Measurements from ENCODE around the gene WNT5B.

WNT5B gene

DNA sequence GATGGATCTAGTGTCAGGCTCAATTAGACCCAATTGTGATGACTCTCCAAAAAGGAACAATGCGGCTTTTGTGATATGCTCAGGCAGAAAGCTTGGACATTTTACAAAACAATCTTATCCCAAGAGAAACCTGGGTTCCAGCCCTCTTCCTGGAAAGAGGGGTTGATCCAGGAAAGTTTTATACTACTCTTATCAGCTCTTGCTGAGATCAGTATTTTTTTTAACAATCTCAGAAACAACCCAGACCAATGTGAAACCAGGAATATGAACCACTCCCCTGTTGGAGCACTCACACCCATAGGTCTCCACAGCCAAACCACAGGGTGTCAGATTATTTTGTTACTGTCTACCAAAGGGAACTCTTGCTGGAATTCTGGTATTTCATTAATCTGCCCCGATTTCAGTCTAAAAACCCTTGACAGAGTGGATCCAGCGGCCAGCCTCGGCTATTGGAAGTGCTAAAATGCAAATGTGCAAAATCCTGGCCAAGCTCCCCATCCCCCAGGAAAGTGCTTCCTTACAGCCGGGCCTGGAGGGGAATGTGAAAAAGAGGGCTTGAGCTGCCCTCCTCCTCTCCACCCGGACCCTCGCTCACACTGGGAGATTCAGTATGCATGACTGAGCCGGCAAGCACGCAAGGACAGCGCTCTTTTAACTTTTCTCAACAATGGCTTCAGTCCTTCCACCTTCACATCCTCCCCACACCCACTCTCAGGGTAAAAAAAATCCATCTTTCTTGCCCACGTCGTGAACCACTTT is 38.6 kb upstream of the WNT5B start:
- ATAC-seq = no peak
- TF ChIP-seq GLIS3 (CRISPR knock-in tag; IDR thresholded peaks at IDR 0.05) (no peak), ZNF70 (CRISPR knock-in tag; IDR thresholded peaks at IDR 0.05) (no peak), ARNTL (CRISPR knock-in tag; IDR thresholded peaks at IDR 0.05; ENCODE audit: borderline replicate concordance, low read depth) (no peak), BACH2 (CRISPR knock-in tag; IDR thresholded peaks at IDR 0.05; ENCODE audit: borderline replicate concordance) (no peak), ZFP3 (CRISPR knock-in tag; IDR thresholded peaks at IDR 0.05) (no peak), ZNF565 (CRISPR knock-in tag; conservative IDR thresholded peaks at IDR 0.05; ENCODE audit: low read depth) (no peak), ZFP30 (CRISPR knock-in tag; IDR thresholded peaks at IDR 0.05) (no peak), ESRRG (CRISPR knock-in tag; IDR thresholded peaks at IDR 0.05) (no peak), ZNF8 (CRISPR knock-in tag; IDR thresholded peaks at IDR 0.05) (no peak), RARB (CRISPR knock-in tag; IDR thresholded peaks at IDR 0.05) (no peak), TCF4 (CRISPR knock-in tag; IDR thresholded peaks at IDR 0.05; ENCODE audit: borderline replicate concordance) (no peak)
- TF ChIP-seq, protein P1, sequence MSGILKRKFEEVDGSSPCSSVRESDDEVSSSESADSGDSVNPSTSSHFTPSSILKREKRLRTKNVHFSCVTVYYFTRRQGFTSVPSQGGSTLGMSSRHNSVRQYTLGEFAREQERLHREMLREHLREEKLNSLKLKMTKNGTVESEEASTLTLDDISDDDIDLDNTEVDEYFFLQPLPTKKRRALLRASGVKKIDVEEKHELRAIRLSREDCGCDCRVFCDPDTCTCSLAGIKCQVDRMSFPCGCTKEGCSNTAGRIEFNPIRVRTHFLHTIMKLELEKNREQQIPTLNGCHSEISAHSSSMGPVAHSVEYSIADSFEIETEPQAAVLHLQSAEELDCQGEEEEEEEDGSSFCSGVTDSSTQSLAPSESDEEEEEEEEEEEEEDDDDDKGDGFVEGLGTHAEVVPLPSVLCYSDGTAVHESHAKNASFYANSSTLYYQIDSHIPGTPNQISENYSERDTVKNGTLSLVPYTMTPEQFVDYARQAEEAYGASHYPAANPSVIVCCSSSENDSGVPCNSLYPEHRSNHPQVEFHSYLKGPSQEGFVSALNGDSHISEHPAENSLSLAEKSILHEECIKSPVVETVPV (CRISPR knock-in tag; IDR thresholded peaks at IDR 0.05) = no peak
- TF ChIP-seq, protein P2, sequence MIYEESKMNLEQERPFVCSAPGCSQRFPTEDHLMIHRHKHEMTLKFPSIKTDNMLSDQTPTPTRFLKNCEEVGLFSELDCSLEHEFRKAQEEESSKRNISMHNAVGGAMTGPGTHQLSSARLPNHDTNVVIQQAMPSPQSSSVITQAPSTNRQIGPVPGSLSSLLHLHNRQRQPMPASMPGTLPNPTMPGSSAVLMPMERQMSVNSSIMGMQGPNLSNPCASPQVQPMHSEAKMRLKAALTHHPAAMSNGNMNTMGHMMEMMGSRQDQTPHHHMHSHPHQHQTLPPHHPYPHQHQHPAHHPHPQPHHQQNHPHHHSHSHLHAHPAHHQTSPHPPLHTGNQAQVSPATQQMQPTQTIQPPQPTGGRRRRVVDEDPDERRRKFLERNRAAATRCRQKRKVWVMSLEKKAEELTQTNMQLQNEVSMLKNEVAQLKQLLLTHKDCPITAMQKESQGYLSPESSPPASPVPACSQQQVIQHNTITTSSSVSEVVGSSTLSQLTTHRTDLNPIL (CRISPR knock-in tag; IDR thresholded peaks at IDR 0.05; ENCODE audit: low read depth) = no peak

DNA sequence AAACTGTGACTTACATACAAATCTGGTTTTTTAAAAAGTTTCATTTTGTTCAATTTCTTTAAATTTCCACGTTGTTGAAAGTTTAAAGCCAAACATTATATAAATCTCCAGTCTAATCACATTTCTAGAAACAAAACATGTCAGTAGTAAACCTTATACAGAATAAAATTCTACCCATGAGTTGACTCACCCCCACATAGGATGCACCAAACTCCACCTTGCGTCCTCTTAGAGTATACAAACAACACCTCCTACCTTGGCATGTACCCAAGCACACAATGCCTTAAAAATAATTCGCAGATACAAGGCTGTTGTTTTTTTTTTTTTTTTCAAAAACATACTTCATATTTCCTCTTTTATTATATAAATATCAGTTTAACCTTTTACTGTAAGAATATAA is 38.0 kb upstream of the WNT5B start:
- no peak for ATAC-seq
- TF ChIP-seq, protein P1 (CRISPR knock-in tag; IDR thresholded peaks at IDR 0.05) = no peak
- TF ChIP-seq ESRRG (CRISPR knock-in tag; IDR thresholded peaks at IDR 0.05) (no peak), ISL1 (CRISPR knock-in tag; IDR thresholded peaks at IDR 0.05) (no peak), ZFP30 (CRISPR knock-in tag; IDR thresholded peaks at IDR 0.05) (no peak), BACH2 (CRISPR knock-in tag; IDR thresholded peaks at IDR 0.05; ENCODE audit: borderline replicate concordance) (no peak), ARNTL (CRISPR knock-in tag; IDR thresholded peaks at IDR 0.05; ENCODE audit: borderline replicate concordance, low read depth) (no peak), ZNF8 (CRISPR knock-in tag; IDR thresholded peaks at IDR 0.05) (no peak), ZFP3 (CRISPR knock-in tag; IDR thresholded peaks at IDR 0.05) (no peak), ZNF70 (CRISPR knock-in tag; IDR thresholded peaks at IDR 0.05) (no peak), CSDC2 (CRISPR knock-in tag; IDR thresholded peaks at IDR 0.05) (no peak), OSR1 (CRISPR knock-in tag; IDR thresholded peaks at IDR 0.05) (no peak), TCF4 (CRISPR knock-in tag; IDR thresholded peaks at IDR 0.05; ENCODE audit: borderline replicate concordance) (no peak), GLIS3 (CRISPR knock-in tag; IDR thresholded peaks at IDR 0.05) (no peak), PPARA (CRISPR knock-in tag; IDR thresholded peaks at IDR 0.05; ENCODE audit: borderline replicate concordance) (no peak), RARB (CRISPR knock-in tag; IDR thresholded peaks at IDR 0.05) (no peak), SNAI2 (CRISPR knock-in tag; IDR thresholded peaks at IDR 0.05) (no peak)
- TF ChIP-seq, protein P3, sequence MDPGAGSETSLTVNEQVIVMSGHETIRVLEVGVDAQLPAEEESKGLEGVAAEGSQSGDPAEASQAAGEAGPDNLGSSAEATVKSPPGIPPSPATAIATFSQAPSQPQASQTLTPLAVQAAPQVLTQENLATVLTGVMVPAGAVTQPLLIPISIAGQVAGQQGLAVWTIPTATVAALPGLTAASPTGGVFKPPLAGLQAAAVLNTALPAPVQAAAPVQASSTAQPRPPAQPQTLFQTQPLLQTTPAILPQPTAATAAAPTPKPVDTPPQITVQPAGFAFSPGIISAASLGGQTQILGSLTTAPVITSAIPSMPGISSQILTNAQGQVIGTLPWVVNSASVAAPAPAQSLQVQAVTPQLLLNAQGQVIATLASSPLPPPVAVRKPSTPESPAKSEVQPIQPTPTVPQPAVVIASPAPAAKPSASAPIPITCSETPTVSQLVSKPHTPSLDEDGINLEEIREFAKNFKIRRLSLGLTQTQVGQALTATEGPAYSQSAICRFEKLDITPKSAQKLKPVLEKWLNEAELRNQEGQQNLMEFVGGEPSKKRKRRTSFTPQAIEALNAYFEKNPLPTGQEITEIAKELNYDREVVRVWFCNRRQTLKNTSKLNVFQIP (CRISPR knock-in tag; IDR thresholded peaks at IDR 0.05; ENCODE audit: borderline replicate concordance, low read depth) = no peak
- TF ChIP-seq, protein P2 (CRISPR knock-in tag; IDR thresholded peaks at IDR 0.05; ENCODE audit: low read depth) = no peak

DNA sequence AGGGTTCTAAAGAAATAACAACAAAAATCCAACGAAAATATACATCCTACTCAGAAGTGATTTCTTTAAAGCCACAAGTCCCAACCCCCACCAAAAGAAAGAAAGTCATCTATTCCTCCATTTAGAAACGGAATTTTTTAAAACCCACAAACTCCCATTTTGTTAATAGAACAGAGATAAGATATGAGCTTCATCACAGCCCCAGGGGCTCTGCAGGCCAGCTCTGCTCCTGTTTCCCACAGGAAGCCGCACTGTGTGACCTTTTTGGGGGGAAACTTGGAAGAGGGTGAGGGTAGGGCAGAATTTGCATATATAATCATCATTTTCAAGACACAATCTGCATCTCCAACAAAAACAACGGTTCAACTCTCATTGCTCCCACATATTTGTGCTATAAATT is 37.5 kb upstream of the WNT5B start:
- no peak for ATAC-seq
- TF ChIP-seq OSR1 (CRISPR knock-in tag; IDR thresholded peaks at IDR 0.05) = no peak
- TF ChIP-seq, protein P4, sequence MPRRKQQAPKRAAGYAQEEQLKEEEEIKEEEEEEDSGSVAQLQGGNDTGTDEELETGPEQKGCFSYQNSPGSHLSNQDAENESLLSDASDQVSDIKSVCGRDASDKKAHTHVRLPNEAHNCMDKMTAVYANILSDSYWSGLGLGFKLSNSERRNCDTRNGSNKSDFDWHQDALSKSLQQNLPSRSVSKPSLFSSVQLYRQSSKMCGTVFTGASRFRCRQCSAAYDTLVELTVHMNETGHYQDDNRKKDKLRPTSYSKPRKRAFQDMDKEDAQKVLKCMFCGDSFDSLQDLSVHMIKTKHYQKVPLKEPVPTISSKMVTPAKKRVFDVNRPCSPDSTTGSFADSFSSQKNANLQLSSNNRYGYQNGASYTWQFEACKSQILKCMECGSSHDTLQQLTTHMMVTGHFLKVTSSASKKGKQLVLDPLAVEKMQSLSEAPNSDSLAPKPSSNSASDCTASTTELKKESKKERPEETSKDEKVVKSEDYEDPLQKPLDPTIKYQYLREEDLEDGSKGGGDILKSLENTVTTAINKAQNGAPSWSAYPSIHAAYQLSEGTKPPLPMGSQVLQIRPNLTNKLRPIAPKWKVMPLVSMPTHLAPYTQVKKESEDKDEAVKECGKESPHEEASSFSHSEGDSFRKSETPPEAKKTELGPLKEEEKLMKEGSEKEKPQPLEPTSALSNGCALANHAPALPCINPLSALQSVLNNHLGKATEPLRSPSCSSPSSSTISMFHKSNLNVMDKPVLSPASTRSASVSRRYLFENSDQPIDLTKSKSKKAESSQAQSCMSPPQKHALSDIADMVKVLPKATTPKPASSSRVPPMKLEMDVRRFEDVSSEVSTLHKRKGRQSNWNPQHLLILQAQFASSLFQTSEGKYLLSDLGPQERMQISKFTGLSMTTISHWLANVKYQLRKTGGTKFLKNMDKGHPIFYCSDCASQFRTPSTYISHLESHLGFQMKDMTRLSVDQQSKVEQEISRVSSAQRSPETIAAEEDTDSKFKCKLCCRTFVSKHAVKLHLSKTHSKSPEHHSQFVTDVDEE (CRISPR knock-in tag; IDR thresholded peaks at IDR 0.05) = no peak
- no peak for TF ChIP-seq PPARA (CRISPR knock-in tag; IDR thresholded peaks at IDR 0.05; ENCODE audit: borderline replicate concordance)
- TF ChIP-seq ZC3H10 (CRISPR knock-in tag; IDR thresholded peaks at IDR 0.05) = no peak
- TF ChIP-seq GLIS3 (CRISPR knock-in tag; IDR thresholded peaks at IDR 0.05) = no peak
- TF ChIP-seq SNAI2 (CRISPR knock-in tag; IDR thresholded peaks at IDR 0.05) = no peak
- no peak for TF ChIP-seq ZNF565 (CRISPR knock-in tag; conservative IDR thresholded peaks at IDR 0.05; ENCODE audit: low read depth)
- no peak for TF ChIP-seq ZNF8 (CRISPR knock-in tag; IDR thresholded peaks at IDR 0.05)
- no peak for TF ChIP-seq ISL1 (CRISPR knock-in tag; IDR thresholded peaks at IDR 0.05)
- TF ChIP-seq ZFP30 (CRISPR knock-in tag; IDR thresholded peaks at IDR 0.05) = no peak
- no peak for TF ChIP-seq BACH2 (CRISPR knock-in tag; IDR thresholded peaks at IDR 0.05; ENCODE audit: borderline replicate concordance)
- TF ChIP-seq, protein P5, sequence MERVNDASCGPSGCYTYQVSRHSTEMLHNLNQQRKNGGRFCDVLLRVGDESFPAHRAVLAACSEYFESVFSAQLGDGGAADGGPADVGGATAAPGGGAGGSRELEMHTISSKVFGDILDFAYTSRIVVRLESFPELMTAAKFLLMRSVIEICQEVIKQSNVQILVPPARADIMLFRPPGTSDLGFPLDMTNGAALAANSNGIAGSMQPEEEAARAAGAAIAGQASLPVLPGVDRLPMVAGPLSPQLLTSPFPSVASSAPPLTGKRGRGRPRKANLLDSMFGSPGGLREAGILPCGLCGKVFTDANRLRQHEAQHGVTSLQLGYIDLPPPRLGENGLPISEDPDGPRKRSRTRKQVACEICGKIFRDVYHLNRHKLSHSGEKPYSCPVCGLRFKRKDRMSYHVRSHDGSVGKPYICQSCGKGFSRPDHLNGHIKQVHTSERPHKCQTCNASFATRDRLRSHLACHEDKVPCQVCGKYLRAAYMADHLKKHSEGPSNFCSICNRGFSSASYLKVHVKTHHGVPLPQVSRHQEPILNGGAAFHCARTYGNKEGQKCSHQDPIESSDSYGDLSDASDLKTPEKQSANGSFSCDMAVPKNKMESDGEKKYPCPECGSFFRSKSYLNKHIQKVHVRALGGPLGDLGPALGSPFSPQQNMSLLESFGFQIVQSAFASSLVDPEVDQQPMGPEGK (CRISPR knock-in tag; IDR thresholded peaks at IDR 0.05; ENCODE audit: borderline replicate concordance) = no peak
- no peak for TF ChIP-seq CSDC2 (CRISPR knock-in tag; IDR thresholded peaks at IDR 0.05)
- TF ChIP-seq ZFP3 (CRISPR knock-in tag; IDR thresholded peaks at IDR 0.05) = no peak
- TF ChIP-seq ARNTL (CRISPR knock-in tag; IDR thresholded peaks at IDR 0.05; ENCODE audit: borderline replicate concordance, low read depth) = no peak
- TF ChIP-seq TOX (CRISPR knock-in tag; IDR thresholded peaks at IDR 0.05; ENCODE audit: borderline replicate concordance) = no peak

All from SK-N-SH treated with all-trans-retinoic acid at 6 μM for 48 hours (cell line).